Measurements from ENCODE around the gene FDXACB1. TPM values are rescaled to one million over a fixed set of nuclear protein-coding genes. Genes with fewer than 3 reads are reported as not detected.

Gene FDXACB1
- total RNA-seq, 2 donors from 2014 or later, result 3.7 to 7.1 TPM

GRCh38 chr11:111841370-111842053, 37.5 kb downstream of the FDXACB1 start:
- Mint-ChIP-seq H3K27me3 (no peaks in the 10 kb centered on the region), H3K27ac (no peak overlapping the region), H3K9me3 (no peaks in the 10 kb centered on the region), H3K4me3 (no peak overlapping the region), H3K4me1 (no peaks in the 10 kb centered on the region), H3K36me3 (ENCODE audit: low read depth) (peaks cover 84% of the 10 kb centered on the region)
- ATAC-seq (replicated peaks), result peak; percentile 89

- H3K9me3 Mint-ChIP-seq, result no peaks in the 10 kb centered on the region
- H3K27ac Mint-ChIP-seq, result no peak overlapping the region
- no peak for ATAC-seq (replicated peaks)
- peaks cover 85% of the 10 kb centered on the region for H3K36me3 Mint-ChIP-seq (ENCODE audit: low read depth)
- no peak overlapping the region for H3K4me3 Mint-ChIP-seq
- no peaks in the 10 kb centered on the region for H3K4me1 Mint-ChIP-seq
- no peaks in the 10 kb centered on the region for H3K27me3 Mint-ChIP-seq
Measured at GRCh38 chr11:111840143-111840542, 38.8 kb downstream of the FDXACB1 start.

- Mint-ChIP-seq H3K4me1 (no peaks in the 10 kb centered on the region), H3K36me3 (ENCODE audit: low read depth) (peaks cover 85% of the 10 kb centered on the region), H3K27ac (no peak overlapping the region), H3K27me3 (no peaks in the 10 kb centered on the region), H3K4me3 (no peak overlapping the region), H3K9me3 (no peaks in the 10 kb centered on the region)
- ATAC-seq (replicated peaks), result no peak
Measured at GRCh38 chr11:111838054-111838453, 40.9 kb downstream of the FDXACB1 start.

- H3K36me3 Mint-ChIP-seq (ENCODE audit: low read depth), result peaks cover 89% of the 10 kb centered on the region
- no peaks in the 10 kb centered on the region for H3K27me3 Mint-ChIP-seq
- peak overlapping the region; percentile 17 for H3K27ac Mint-ChIP-seq
- ATAC-seq (replicated peaks), result no peak
- H3K4me1 Mint-ChIP-seq, result no peaks in the 10 kb centered on the region
- no peak overlapping the region for H3K4me3 Mint-ChIP-seq
- no peaks in the 10 kb centered on the region for H3K9me3 Mint-ChIP-seq
Measured at GRCh38 chr11:111837366-111837891, 41.5 kb downstream of the FDXACB1 start.

GRCh38 chr11:111836721-111837120, 42.2 kb downstream of the FDXACB1 start:
- H3K27ac Mint-ChIP-seq, result peak overlapping the region; percentile 17

GRCh38 chr11:111836162-111836561, 42.8 kb downstream of the FDXACB1 start:
- H3K27me3 Mint-ChIP-seq, result no peaks in the 10 kb centered on the region
- no peaks in the 10 kb centered on the region for H3K4me1 Mint-ChIP-seq
- no peak for ATAC-seq (replicated peaks)
- H3K27ac Mint-ChIP-seq, result no peak overlapping the region
- peaks cover 95% of the 10 kb centered on the region for H3K36me3 Mint-ChIP-seq (ENCODE audit: low read depth)
- H3K4me3 Mint-ChIP-seq, result no peak overlapping the region
- H3K9me3 Mint-ChIP-seq, result no peaks in the 10 kb centered on the region

More at GRCh38 chr11:111836721-111837120, 42.2 kb downstream of the FDXACB1 start:
- no peaks in the 10 kb centered on the region for H3K27me3 Mint-ChIP-seq
- H3K4me1 Mint-ChIP-seq, result no peaks in the 10 kb centered on the region
- ATAC-seq (replicated peaks), result peak; percentile 52
- peaks cover 95% of the 10 kb centered on the region for H3K36me3 Mint-ChIP-seq (ENCODE audit: low read depth)
- H3K9me3 Mint-ChIP-seq, result no peaks in the 10 kb centered on the region
- H3K4me3 Mint-ChIP-seq, result no peak overlapping the region

GRCh38 chr11:111835665-111836064, 43.3 kb downstream of the FDXACB1 start:
- Mint-ChIP-seq H3K27ac (no peak overlapping the region), H3K9me3 (no peaks in the 10 kb centered on the region), H3K36me3 (ENCODE audit: low read depth) (peaks cover 93% of the 10 kb centered on the region), H3K4me3 (no peak overlapping the region), H3K27me3 (no peaks in the 10 kb centered on the region), H3K4me1 (no peaks in the 10 kb centered on the region)
- no peak for ATAC-seq (replicated peaks)

GRCh38 chr11:111834432-111835163, 44.4 kb downstream of the FDXACB1 start:
- Mint-ChIP-seq H3K27ac (no peak overlapping the region), H3K36me3 (ENCODE audit: low read depth) (peaks cover 93% of the 10 kb centered on the region), H3K4me3 (no peak overlapping the region), H3K27me3 (no peaks in the 10 kb centered on the region), H3K9me3 (no peaks in the 10 kb centered on the region), H3K4me1 (no peaks in the 10 kb centered on the region)
- ATAC-seq (replicated peaks), result no peak

- Mint-ChIP-seq H3K4me1 (peaks cover 8% of the 10 kb centered on the region), H3K4me3 (no peak overlapping the region), H3K9me3 (no peaks in the 10 kb centered on the region), H3K27ac (no peak overlapping the region), H3K27me3 (no peaks in the 10 kb centered on the region), H3K36me3 (ENCODE audit: low read depth) (peaks cover 96% of the 10 kb centered on the region)
- ATAC-seq (replicated peaks), result no peak
Measured at GRCh38 chr11:111833524-111833923, 45.4 kb downstream of the FDXACB1 start.

- ATAC-seq (replicated peaks), result peak; percentile 92
- H3K9me3 Mint-ChIP-seq, result no peaks in the 10 kb centered on the region
- no peaks in the 10 kb centered on the region for H3K27me3 Mint-ChIP-seq
- peak overlapping the region; percentile 7 for H3K4me3 Mint-ChIP-seq
- H3K4me1 Mint-ChIP-seq, result peaks cover 8% of the 10 kb centered on the region
- peaks cover 82% of the 10 kb centered on the region for H3K36me3 Mint-ChIP-seq (ENCODE audit: low read depth)
- peak overlapping the region; percentile 16 for H3K27ac Mint-ChIP-seq
Measured at GRCh38 chr11:111829185-111829968, 49.6 kb downstream of the FDXACB1 start.

GRCh38 chr11:111826322-111826950, 52.5 kb downstream of the FDXACB1 start:
- H3K36me3 Mint-ChIP-seq (ENCODE audit: low read depth), result peaks cover 59% of the 10 kb centered on the region
- peak overlapping the region; percentile 53 for H3K27ac Mint-ChIP-seq
- H3K4me3 Mint-ChIP-seq, result no peak overlapping the region
- H3K4me1 Mint-ChIP-seq, result peaks cover 8% of the 10 kb centered on the region
- no peaks in the 10 kb centered on the region for H3K9me3 Mint-ChIP-seq
- no peak for ATAC-seq (replicated peaks)
- no peaks in the 10 kb centered on the region for H3K27me3 Mint-ChIP-seq
